Measurements from ENCODE around the gene SDHB. TPM values are rescaled to one million over a fixed set of nuclear protein-coding genes. Genes with fewer than 3 reads are reported as not detected.

SDHB gene
- total RNA-seq, 1 experiment from 2014 or later = 243 TPM

GRCh38 chr1:17020502-17020901 lies 33.3 kb downstream of the SDHB start:
- Histone ChIP-seq H3K4me1 (peaks cover 17% of the 10 kb centered on the region), H3K27me3 (no peaks in the 10 kb centered on the region), H3K36me3 (peaks cover 73% of the 10 kb centered on the region), H3K4me3 (no peak overlapping the region), H3K9me3 (replicated peaks) (no peaks in the 10 kb centered on the region), H3K27ac (no peak overlapping the region)
- no peak for DNase-seq

GRCh38 chr1:17018849-17019248 lies 35.0 kb downstream of the SDHB start:
- H3K4me3 ChIP-seq = no peak overlapping the region
- H3K4me1 ChIP-seq = peaks cover 26% of the 10 kb centered on the region
- H3K36me3 ChIP-seq = peaks cover 61% of the 10 kb centered on the region
- no peaks in the 10 kb centered on the region for H3K27me3 ChIP-seq
- DNase-seq = no peak
- H3K27ac ChIP-seq = no peak overlapping the region
- H3K9me3 ChIP-seq (replicated peaks) = no peaks in the 10 kb centered on the region

GRCh38 chr1:17017435-17017834 lies 36.4 kb downstream of the SDHB start:
- H3K4me1 ChIP-seq = peaks cover 40% of the 10 kb centered on the region
- H3K27me3 ChIP-seq = no peaks in the 10 kb centered on the region
- H3K27ac ChIP-seq = peak overlapping the region; percentile 99; the same call in 1 of the 2 replicates
- no peaks in the 10 kb centered on the region for H3K9me3 ChIP-seq (replicated peaks)
- H3K4me3 ChIP-seq = no peak overlapping the region
- DNase-seq = no peak
- peaks cover 47% of the 10 kb centered on the region for H3K36me3 ChIP-seq

- Histone ChIP-seq H3K4me3 (no peak overlapping the region; the same call in 1 of the 2 replicates), H3K36me3 (peaks cover 35% of the 10 kb centered on the region), H3K4me1 (peaks cover 46% of the 10 kb centered on the region), H3K27ac (peak overlapping the region; percentile 99), H3K27me3 (no peaks in the 10 kb centered on the region), H3K9me3 (replicated peaks) (no peaks in the 10 kb centered on the region)
- DNase-seq = peak; percentile 87 to 97
Measured at GRCh38 chr1:17016317-17016661, 37.5 kb downstream of the SDHB start.

GRCh38 chr1:17014671-17015567 lies 38.9 kb downstream of the SDHB start:
- DNase-seq = peak; percentile 68 to 76
- peaks cover 22% of the 10 kb centered on the region for H3K36me3 ChIP-seq
- peak overlapping the region; percentile 99 for H3K27ac ChIP-seq
- H3K27me3 ChIP-seq = no peaks in the 10 kb centered on the region
- peaks cover 53% of the 10 kb centered on the region for H3K4me1 ChIP-seq
- no peaks in the 10 kb centered on the region for H3K9me3 ChIP-seq (replicated peaks)
- peak overlapping the region; percentile 18 for H3K4me3 ChIP-seq

- peaks cover 62% of the 10 kb centered on the region for H3K4me1 ChIP-seq
- peak; percentile 87 for DNase-seq
- no peaks in the 10 kb centered on the region for H3K9me3 ChIP-seq (replicated peaks)
- H3K4me3 ChIP-seq = peak overlapping the region; percentile 13
- H3K27ac ChIP-seq = peak overlapping the region; percentile 99
- no peaks in the 10 kb centered on the region for H3K27me3 ChIP-seq
- peaks cover 10% of the 10 kb centered on the region for H3K36me3 ChIP-seq
Measured at GRCh38 chr1:17013491-17014320, 40.1 kb downstream of the SDHB start.

- Histone ChIP-seq H3K4me3 (peak overlapping the region; percentile 78), H3K9me3 (replicated peaks) (no peaks in the 10 kb centered on the region), H3K36me3 (peaks cover 3% of the 10 kb centered on the region), H3K27ac (peak overlapping the region; percentile 99), H3K27me3 (no peaks in the 10 kb centered on the region), H3K4me1 (peaks cover 62% of the 10 kb centered on the region)
- peak; percentile 79 to 87 for DNase-seq
Measured at GRCh38 chr1:17012775-17013490, 40.9 kb downstream of the SDHB start.

GRCh38 chr1:17011439-17012307 lies 42.2 kb downstream of the SDHB start, which contains the start of gene ATP13A2:
Gene ATP13A2 (minus strand): TSS chr1:17011928. CDS start chr1:17011738, 190 bp downstream.
- H3K9me3 ChIP-seq (replicated peaks) = no peaks in the 10 kb centered on the region
- H3K27me3 ChIP-seq = no peaks in the 10 kb centered on the region
- peaks cover 62% of the 10 kb centered on the region for H3K4me1 ChIP-seq
- H3K27ac ChIP-seq = peak within 1 kb of the TSS; percentile 99
- no peaks in the 10 kb centered on the region for H3K36me3 ChIP-seq
- H3K4me3 ChIP-seq = peak within 1 kb of the TSS; percentile 78
- DNase-seq = peak; percentile 75 to 83

- Histone ChIP-seq H3K36me3 (no peaks in the 10 kb centered on the region; the same call in 1 of the 2 replicates), H3K4me3 (peak overlapping the region; percentile 78), H3K27ac (peak overlapping the region; percentile 4; the same call in 1 of the 2 replicates), H3K27me3 (no peaks in the 10 kb centered on the region), H3K4me1 (peaks cover 56% of the 10 kb centered on the region), H3K9me3 (replicated peaks) (no peaks in the 10 kb centered on the region)
- DNase-seq = peak in 1 of 2 experiments; percentile 33
Measured at GRCh38 chr1:17011092-17011438, 42.8 kb downstream of the SDHB start.

- peak; percentile 75 to 80 for DNase-seq
Measured at GRCh38 chr1:17009706-17010105, 44.1 kb downstream of the SDHB start.

GRCh38 chr1:17008208-17008855 lies 45.5 kb downstream of the SDHB start:
- Histone ChIP-seq H3K9me3 (replicated peaks) (no peaks in the 10 kb centered on the region), H3K27ac (no peak overlapping the region), H3K4me3 (no peak overlapping the region), H3K27me3 (no peaks in the 10 kb centered on the region), H3K36me3 (peaks cover 12% of the 10 kb centered on the region), H3K4me1 (peaks cover 40% of the 10 kb centered on the region)
- DNase-seq = no peak

More at GRCh38 chr1:17009706-17010105, 44.1 kb downstream of the SDHB start:
- no peak overlapping the region for H3K27ac ChIP-seq
- no peaks in the 10 kb centered on the region for H3K27me3 ChIP-seq
- peaks cover 8% of the 10 kb centered on the region for H3K36me3 ChIP-seq
- H3K4me1 ChIP-seq = peaks cover 44% of the 10 kb centered on the region
- H3K9me3 ChIP-seq (replicated peaks) = no peaks in the 10 kb centered on the region
- no peak overlapping the region for H3K4me3 ChIP-seq

GRCh38 chr1:17007121-17007520 lies 46.7 kb downstream of the SDHB start:
- H3K27me3 ChIP-seq = no peaks in the 10 kb centered on the region
- no peak for DNase-seq
- H3K9me3 ChIP-seq (replicated peaks) = no peaks in the 10 kb centered on the region
- H3K4me1 ChIP-seq = peaks cover 34% of the 10 kb centered on the region
- H3K27ac ChIP-seq = no peak overlapping the region
- H3K36me3 ChIP-seq = peaks cover 22% of the 10 kb centered on the region
- no peak overlapping the region for H3K4me3 ChIP-seq

- Histone ChIP-seq H3K9me3 (replicated peaks) (no peaks in the 10 kb centered on the region), H3K4me3 (no peak overlapping the region), H3K4me1 (peaks cover 28% of the 10 kb centered on the region), H3K27ac (no peak overlapping the region), H3K27me3 (no peaks in the 10 kb centered on the region), H3K36me3 (peaks cover 37% of the 10 kb centered on the region)
- no peak for DNase-seq
Measured at GRCh38 chr1:17005365-17005740, 48.5 kb downstream of the SDHB start.
